ENCODE measurements around the gene NANOS2. TPM values are rescaled to one million over a fixed set of nuclear protein-coding genes. Genes with fewer than 3 reads are reported as not detected.

Gene NANOS2
- total and polyA plus RNA-seq, 2 donors (not counting 1 experiment from before 2014, with no cell fraction given), result not detected

GRCh38 chr19:45887200-45887710 is 27.3 kb downstream of the NANOS2 start:
- H3K27ac ChIP-seq (ENCODE audit: insufficient read depth, low read length), result peak overlapping the region; percentile 92
- peak overlapping the region; percentile 38 to 85 (median 58) for H3K4me3 ChIP-seq (replicated peaks in 1 of 4; ENCODE audit: control extremely low read depth in 1 of 4, insufficient read depth in 1 of 4, low read depth in 3 of 4, low read length in 4 of 4)
- peak in 1 of 2 donors; percentile 23 for DNase-seq (ENCODE audit: low read depth in 2 of 2)
- peaks cover 10% of the 10 kb centered on the region for H3K79me2 ChIP-seq (ENCODE audit: control insufficient read depth, insufficient read depth, low read length)
- no peaks in the 10 kb centered on the region for H4K20me1 ChIP-seq (ENCODE audit: control insufficient read depth, extremely low read depth, insufficient read depth, low read length)
- H3K9me3 ChIP-seq (ENCODE audit: control insufficient read depth, insufficient read depth, low read depth, low read length), result no peaks in the 10 kb centered on the region
- H2AFZ ChIP-seq (ENCODE audit: low read length), result peak overlapping the region; percentile 67
- peak overlapping the region; percentile 47 for H3K9ac ChIP-seq (ENCODE audit: insufficient read depth, low read length)
- H3K27me3 ChIP-seq (ENCODE audit: control insufficient read depth, insufficient read depth, low read length), result no peaks in the 10 kb centered on the region
- TF ChIP-seq CTCF (conservative IDR thresholded peaks at IDR 0.05 in 1 of 2, IDR thresholded peaks at IDR 0.05 in 1 of 2; ENCODE audit: low read depth in 1 of 2, low read length in 2 of 2) (no peak), EZH2 (IDR thresholded peaks at IDR 0.05; ENCODE audit: low read length, missing control alignments) (no peak)
- peak overlapping the region; percentile 95 for H3K4me2 ChIP-seq (ENCODE audit: extremely low read depth, insufficient read depth, low read length)
- H3K36me3 ChIP-seq (ENCODE audit: control insufficient read depth, insufficient read depth, low read length), result peaks cover 8% of the 10 kb centered on the region
- H3K4me1 ChIP-seq (ENCODE audit: control insufficient read depth, extremely low read depth, insufficient read depth, low read length), result peaks cover 5% of the 10 kb centered on the region

DNA sequence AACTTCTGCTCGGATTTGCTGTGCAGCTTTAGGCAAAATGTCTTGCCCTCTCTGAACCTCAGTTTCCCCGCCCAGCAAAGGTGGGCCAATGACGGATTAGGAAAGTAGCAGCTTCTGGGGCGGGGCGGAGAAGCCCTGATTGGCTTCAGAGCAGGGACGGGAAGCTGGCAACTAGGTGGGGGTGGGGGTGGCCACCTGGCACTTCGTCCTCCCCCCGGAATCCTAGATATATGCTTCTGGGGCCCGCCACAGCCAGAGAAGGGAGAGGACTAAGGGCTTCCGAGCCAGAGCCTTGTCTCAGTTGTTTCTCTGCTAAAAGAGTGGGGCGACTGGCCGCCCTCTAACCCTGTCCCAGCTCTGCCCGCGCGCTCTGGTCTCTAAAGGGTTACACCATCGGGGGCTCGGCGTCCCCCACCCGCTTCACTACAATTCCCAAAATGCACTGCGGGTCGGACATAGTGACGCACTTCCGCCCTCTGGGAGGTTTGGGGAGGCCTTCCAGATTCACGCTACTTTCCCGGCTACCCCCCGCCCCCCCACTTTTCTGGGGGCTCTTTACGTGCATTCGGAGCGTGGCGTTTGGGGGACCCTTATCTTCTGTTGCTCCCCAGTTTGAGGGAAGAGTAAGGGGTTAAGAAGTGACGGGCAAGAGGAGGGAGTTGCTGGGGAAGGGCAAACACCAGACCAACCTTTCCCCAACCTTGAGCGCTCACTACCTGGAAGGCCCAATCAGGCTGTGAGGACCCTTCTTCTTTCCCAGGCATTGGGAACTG is 28.0 kb downstream of the NANOS2 start:
- Histone ChIP-seq H3K9me3 (ENCODE audit: control insufficient read depth, insufficient read depth, low read depth, low read length) (no peaks in the 10 kb centered on the region), H3K79me2 (ENCODE audit: control insufficient read depth, insufficient read depth, low read length) (peaks cover 10% of the 10 kb centered on the region), H3K36me3 (ENCODE audit: control insufficient read depth, insufficient read depth, low read length) (peaks cover 8% of the 10 kb centered on the region), H3K9ac (ENCODE audit: insufficient read depth, low read length) (peak overlapping the region; percentile 47), H3K4me1 (ENCODE audit: control insufficient read depth, extremely low read depth, insufficient read depth, low read length) (peaks cover 5% of the 10 kb centered on the region), H3K4me3 (replicated peaks in 1 of 4; ENCODE audit: control extremely low read depth in 1 of 4, insufficient read depth in 1 of 4, low read depth in 3 of 4, low read length in 4 of 4) (peak overlapping the region; percentile 38 to 85 (median 58)), H4K20me1 (ENCODE audit: control insufficient read depth, extremely low read depth, insufficient read depth, low read length) (no peaks in the 10 kb centered on the region), H3K27ac (ENCODE audit: insufficient read depth, low read length) (peak overlapping the region; percentile 92), H3K4me2 (ENCODE audit: extremely low read depth, insufficient read depth, low read length) (peak overlapping the region; percentile 95), H2AFZ (ENCODE audit: low read length) (peak overlapping the region; percentile 67), H3K27me3 (ENCODE audit: control insufficient read depth, insufficient read depth, low read length) (no peaks in the 10 kb centered on the region)
- no peak for TF ChIP-seq EZH2 (IDR thresholded peaks at IDR 0.05; ENCODE audit: low read length, missing control alignments)
- no peak for TF ChIP-seq CTCF (conservative IDR thresholded peaks at IDR 0.05 in 1 of 2, IDR thresholded peaks at IDR 0.05 in 1 of 2; ENCODE audit: low read depth in 1 of 2, low read length in 2 of 2)
- DNase-seq (ENCODE audit: low read depth in 2 of 2), result peak; percentile 90 to 94

DNA sequence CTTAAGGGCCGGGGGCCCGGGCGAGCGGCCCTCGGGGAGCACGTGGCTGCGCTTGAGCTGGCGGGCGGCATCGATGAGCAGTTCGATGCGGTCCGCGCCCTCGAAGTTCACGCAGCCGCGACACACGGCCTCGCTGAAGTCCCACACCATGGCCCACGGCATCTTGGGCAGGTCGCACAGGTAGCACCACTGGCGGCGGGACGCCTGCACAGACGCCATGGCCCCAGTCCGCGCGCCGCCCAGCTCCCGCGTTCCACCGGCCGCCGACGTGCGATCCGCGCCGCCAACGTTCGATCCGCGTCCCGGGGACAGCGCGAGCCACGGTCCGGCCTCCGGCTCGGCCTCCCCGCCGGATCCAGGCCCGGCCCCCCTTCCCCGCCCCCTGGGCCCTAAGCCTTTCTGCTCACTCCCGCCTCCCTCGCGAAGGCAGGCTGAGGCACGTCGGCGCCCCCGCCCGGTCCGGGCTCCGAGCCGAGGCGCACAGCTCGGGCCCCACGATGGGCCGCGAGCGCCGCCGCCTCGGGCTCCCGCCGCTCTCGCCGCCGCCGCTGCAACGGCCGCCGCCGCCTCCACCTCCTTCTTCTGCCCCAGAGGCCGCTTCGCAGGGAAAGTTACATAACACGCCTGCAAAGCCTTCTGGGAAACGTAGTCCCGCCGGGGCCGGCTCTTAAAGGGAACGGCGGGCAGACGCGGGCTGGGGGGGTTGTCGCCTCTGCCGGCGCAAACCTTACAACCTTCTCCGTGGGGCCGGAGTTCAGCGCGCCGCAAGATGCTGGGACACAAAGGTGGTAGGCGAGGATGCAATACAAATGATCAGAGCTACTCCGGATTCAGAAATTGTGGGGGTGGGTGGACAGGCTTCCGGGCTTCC is 28.8 kb downstream of the NANOS2 start, which contains the start of gene IRF2BP1:
Gene IRF2BP1, minus strand, starts transcription at position 586 of the 871 bp plus-strand sequence. Its CDS starts 367 bp downstream, at position 219.
- H2AFZ ChIP-seq (ENCODE audit: low read length), result peak within 1 kb of the TSS; percentile 67
- peak within 1 kb of the TSS; percentile 38 to 85 (median 68) for H3K4me3 ChIP-seq (replicated peaks in 1 of 4; ENCODE audit: control extremely low read depth in 1 of 4, insufficient read depth in 1 of 4, low read depth in 3 of 4, low read length in 4 of 4)
- H3K36me3 ChIP-seq (ENCODE audit: control insufficient read depth, insufficient read depth, low read length), result peaks cover 8% of the 10 kb centered on the region
- no peaks in the 10 kb centered on the region for H3K27me3 ChIP-seq (ENCODE audit: control insufficient read depth, insufficient read depth, low read length)
- peak within 1 kb of the TSS; percentile 80 for H3K9ac ChIP-seq (ENCODE audit: insufficient read depth, low read length)
- no peaks in the 10 kb centered on the region for H3K9me3 ChIP-seq (ENCODE audit: control insufficient read depth, insufficient read depth, low read depth, low read length)
- no peak for TF ChIP-seq EZH2 (IDR thresholded peaks at IDR 0.05; ENCODE audit: low read length, missing control alignments)
- TF ChIP-seq CTCF (conservative IDR thresholded peaks at IDR 0.05 in 1 of 2, IDR thresholded peaks at IDR 0.05 in 1 of 2; ENCODE audit: low read depth in 1 of 2, low read length in 2 of 2), result no peak
- DNase-seq (ENCODE audit: low read depth in 2 of 2), result peak; percentile 91 to 93
- peaks cover 10% of the 10 kb centered on the region for H3K79me2 ChIP-seq (ENCODE audit: control insufficient read depth, insufficient read depth, low read length)
- peak within 1 kb of the TSS; percentile 95 for H3K4me2 ChIP-seq (ENCODE audit: extremely low read depth, insufficient read depth, low read length)
- peaks cover 5% of the 10 kb centered on the region for H3K4me1 ChIP-seq (ENCODE audit: control insufficient read depth, extremely low read depth, insufficient read depth, low read length)
- no peaks in the 10 kb centered on the region for H4K20me1 ChIP-seq (ENCODE audit: control insufficient read depth, extremely low read depth, insufficient read depth, low read length)
- peak within 1 kb of the TSS; percentile 92 for H3K27ac ChIP-seq (ENCODE audit: insufficient read depth, low read length)

All from fibroblast of lung (primary cell).